Inferior parietal cortex (tissue), 1 donor: ENCODE data around the gene ATXN1.
"Not testable (repeated sequence)": the region's sequence is repeated elsewhere in the genome, so short reads cannot be mapped to it uniquely, and the experiment has no call there.

Experiments
- DNase-seq: peaks from one replicate; pipeline ENCODE4 v3.0.0-alpha.2; 2016; ENCODE audit errors: extremely low spot score

Gene ATXN1

GRCh38 chr6:16647422-16647821 is 113.8 kb downstream of the ATXN1 start:
- DNase-seq, result no peak

- DNase-seq, result no peak
Observed at GRCh38 chr6:16644540-16645250, 116.6 kb downstream of the ATXN1 start.

DNA sequence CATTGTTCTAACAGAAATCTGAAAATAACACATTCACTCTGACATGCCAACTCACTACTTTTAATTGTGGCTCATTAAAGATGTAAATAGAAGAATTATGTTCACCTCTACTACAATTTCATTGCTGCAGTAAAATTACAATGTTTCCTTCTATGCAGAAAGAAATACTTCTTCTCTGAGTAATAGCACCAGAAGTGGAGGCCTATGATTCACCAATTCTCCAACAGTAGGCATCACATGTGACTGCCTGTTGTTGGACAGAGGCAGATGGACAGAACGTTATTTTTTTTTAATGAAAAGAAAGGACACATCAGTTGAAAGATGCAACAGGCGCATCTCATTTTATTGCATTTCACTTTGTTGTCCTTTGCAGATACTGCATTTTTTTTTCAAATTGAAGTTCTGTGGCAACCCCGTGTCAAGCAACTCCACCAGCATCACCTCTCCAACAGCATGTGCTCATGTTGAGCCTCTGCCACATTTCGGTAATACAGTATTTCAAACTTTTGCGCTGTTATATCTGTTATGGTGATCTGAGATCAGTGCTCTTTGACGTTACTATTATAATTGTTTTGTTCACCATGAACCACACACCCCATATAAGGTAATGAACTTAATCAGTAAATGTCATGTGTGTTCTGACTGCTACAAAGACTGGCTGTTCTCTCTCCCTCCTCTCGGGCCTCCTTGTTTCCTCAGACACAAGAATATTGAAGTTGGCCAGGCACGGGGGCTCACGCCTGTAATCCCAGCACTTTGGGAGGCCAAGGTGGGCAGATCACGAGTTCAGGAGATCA is 121.4 kb downstream of the ATXN1 start:
- no peak for DNase-seq

DNA sequence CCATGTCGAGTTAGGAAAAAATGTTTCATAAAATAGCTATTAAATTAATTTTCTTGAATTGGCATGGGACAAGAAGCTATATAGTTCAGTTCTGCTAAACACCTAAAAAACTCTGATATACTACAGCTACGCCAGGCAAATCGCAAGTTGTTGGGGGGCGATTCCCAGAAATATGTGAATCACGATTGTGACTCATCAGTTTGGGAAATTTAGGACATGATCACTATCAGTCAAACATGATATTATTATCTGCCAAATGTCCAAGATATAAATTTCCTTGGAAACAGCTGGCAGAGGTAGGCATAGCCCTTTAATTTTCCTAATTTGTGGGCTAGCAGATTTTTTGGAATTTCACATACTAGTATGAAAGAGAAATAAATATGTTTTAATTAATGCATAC is 123.6 kb downstream of the ATXN1 start:
- DNase-seq, result no peak

DNA sequence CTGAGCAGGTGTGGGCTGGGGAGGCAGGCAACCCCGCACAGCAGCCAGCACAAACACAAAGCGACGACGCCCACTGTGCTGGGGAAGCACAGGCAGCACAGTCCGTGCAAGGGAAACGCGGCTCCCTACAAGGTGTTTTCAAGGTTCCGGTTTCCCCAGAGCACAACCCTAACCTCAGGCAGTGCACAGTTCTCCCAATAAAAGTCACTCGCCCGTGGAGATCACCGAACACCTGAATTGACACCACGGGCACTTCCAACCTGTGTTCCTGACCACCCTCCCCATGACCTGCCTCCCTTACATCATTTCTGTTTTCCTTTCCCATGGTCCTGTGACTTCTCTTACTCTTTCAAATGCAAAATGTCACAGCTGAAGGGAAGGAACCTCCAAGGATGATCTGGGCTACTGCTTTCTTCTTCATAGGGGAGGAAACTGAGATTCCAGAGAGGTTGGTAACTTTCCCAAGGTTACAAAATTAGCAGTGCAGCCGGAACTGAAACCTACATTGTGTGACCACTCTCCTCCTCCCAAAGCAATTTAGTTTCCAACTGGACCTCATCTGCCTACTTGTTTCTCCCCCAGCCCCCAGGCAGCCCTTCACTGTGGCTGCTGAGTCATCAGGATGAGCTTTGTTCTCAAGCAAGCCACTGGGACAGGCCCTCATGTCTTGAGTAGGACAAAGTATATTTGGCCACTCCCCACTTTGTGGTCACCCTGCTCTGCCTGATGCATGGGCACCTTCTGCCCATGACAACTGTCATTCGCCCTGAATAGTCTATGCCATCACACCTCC is 125.3 kb downstream of the ATXN1 start:
- DNase-seq, result no peak

- DNase-seq, result no peak
Observed at GRCh38 chr6:16635291-16635809, 125.9 kb downstream of the ATXN1 start.

- no peak for DNase-seq
Observed at GRCh38 chr6:16634855-16635254, 126.4 kb downstream of the ATXN1 start.

DNA sequence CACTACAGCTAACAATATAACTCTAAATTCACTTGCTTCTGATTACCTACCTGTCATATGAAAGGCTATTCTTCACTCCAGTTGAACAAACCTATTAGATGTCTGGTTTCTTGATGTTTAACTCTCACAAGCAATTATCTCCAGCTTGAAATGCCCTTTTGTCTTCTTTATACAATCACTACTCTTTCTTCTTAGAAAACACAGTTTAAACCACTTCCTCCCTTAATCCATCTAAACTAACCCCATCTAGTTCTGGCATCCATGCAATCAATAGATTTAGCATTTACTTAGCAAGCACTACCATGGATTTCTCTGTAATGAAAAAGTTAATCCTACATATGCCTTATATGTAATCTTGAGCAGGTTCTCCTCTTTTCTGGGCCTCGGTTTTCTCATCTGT is 127.3 kb downstream of the ATXN1 start:
- no peak for DNase-seq

DNA sequence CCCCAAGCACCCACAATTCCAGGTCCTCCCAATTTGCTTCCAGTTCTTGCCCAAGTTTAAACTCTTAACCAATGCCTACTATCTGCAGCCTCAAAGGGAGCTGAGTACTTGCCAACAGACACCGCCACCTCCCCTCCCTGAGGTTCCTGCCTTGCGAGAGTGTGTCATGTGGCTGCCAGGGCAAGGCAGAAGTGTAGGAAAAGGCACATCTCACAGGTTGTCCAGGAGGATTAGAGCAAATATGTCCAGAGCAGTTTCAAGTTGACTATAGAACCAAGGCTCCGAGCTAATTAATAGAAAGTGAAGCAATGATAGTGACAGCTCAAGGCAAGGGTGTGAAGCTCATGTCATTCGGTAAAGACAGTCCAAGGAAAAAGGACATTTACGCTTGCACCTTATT is 127.8 kb downstream of the ATXN1 start:
- no peak for DNase-seq

- no peak for DNase-seq
Observed at GRCh38 chr6:16632101-16632500, 129.2 kb downstream of the ATXN1 start.

- DNase-seq, result no peak
Observed at GRCh38 chr6:16630026-16630643, 131.1 kb downstream of the ATXN1 start.

DNA sequence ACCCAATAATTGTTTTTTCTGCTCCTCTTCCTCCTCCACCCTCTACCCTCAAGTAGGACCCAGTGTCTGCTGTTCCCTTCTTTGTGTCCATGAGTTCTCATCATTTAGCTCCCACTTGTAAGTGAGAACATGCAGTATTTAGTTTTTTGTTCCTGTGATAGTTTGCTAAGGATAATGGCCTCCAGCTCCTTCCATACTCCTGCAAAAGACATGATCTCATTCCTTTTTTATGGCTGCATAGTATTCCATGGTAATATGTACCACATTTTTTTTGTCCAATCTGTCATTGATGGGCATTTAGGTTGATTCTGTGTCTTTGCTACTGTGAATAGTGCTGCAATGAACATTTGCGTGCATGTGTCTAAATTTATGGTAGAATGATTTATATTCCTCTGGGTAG is 132.7 kb downstream of the ATXN1 start:
- not testable (repeated sequence) for DNase-seq

DNA sequence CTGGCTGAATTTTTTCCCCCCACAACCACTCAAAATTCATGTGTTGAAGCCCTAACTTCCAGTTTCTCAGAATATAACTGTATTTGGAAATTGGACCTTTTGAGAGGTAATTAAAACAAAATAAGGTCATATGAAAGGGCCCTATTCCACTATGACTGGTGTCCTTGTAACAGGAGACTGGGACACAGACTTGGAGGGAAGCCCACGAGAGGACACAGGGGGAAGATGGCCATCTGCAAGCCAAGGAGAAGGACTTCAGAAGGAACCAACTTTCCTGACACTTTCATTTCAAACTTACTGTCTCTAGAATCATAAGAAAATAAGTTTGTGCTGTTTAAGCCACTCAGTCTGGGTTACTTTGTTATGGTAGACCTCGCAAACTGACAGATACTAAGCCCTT is 134.6 kb downstream of the ATXN1 start:
- DNase-seq, result no peak

- no peak for DNase-seq
Observed at GRCh38 chr6:16625291-16626265, 135.7 kb downstream of the ATXN1 start.

DNA sequence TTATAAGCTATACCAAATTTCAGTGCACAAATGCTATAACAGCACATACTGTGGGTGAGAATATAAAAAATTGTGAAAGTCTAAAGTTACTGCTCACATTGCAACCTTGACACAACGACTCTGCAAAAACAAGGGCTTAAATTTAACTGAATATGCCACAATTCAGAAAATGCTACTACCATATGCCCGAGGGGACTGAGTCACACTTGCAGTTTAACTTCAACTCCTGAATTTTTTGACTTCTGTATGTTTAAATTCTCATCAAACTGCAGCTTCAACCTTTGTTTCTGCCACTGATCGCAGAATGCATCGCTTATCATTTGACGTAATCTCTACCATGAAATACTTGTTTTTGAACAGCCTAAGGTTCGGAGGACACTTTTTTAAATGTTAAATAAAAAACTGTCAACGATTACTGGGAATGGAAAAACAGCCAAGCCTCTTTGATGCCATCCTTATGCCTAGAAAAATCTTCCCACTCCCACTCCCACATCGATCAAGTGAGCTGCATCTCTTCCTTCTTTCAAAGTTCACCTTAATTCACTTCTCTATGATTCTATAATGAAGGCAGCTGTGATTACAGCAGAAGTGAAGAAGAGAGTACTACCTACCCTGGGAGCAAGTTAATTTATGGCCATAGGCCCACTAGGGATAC is 136.5 kb downstream of the ATXN1 start:
- DNase-seq, result no peak

GRCh38 chr6:16623731-16624130 is 137.5 kb downstream of the ATXN1 start:
- no peak for DNase-seq

DNA sequence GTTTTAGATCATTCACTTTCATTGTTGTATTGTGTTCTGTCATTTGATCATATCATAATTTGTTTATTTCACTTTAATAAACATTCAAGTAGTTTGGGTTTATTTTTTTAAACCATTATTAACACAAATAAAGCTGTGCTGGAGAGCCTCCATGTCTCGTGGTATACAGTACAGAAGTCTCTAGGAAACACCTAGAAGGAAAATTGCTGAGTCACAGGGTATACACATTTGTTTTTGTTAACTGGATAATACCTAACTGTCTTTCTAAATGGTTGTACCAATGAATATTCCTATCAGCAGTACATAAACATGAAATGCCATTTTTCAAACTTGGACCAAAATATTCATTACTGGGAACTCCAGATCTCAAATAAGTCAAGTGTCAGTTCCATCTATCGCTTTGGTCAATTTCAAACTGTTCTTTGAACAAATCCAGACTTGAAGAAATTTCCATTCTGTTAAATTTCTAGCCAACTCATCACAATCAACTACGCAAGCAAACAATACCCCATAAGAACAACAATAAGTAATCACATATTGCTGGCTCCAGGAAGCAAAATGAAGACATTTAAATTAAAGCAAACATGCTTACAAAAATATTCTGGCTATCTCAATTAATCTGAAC is 138.1 kb downstream of the ATXN1 start:
- DNase-seq, result no peak

GRCh38 chr6:16622193-16622592 is 139.1 kb downstream of the ATXN1 start:
- DNase-seq, result no peak

GRCh38 chr6:16621002-16621401 is 140.3 kb downstream of the ATXN1 start:
- DNase-seq, result no peak

- DNase-seq, result no peak
Observed at GRCh38 chr6:16619777-16620176, 141.5 kb downstream of the ATXN1 start.
